CD4-positive, alpha-beta T cell treated with Interleukin-15 for 4 hours (primary cell): ENCODE data around the gene HDHD5.
A peak's percentile ranks its signal among the peaks of the same experiment; 100 is the strongest.

Source experiments
- DNase-seq: peaks from one replicate; pipeline ENCODE4 v3.0.0-alpha.2; 2020; ENCODE audit warnings: low spot score

Gene HDHD5

DNA sequence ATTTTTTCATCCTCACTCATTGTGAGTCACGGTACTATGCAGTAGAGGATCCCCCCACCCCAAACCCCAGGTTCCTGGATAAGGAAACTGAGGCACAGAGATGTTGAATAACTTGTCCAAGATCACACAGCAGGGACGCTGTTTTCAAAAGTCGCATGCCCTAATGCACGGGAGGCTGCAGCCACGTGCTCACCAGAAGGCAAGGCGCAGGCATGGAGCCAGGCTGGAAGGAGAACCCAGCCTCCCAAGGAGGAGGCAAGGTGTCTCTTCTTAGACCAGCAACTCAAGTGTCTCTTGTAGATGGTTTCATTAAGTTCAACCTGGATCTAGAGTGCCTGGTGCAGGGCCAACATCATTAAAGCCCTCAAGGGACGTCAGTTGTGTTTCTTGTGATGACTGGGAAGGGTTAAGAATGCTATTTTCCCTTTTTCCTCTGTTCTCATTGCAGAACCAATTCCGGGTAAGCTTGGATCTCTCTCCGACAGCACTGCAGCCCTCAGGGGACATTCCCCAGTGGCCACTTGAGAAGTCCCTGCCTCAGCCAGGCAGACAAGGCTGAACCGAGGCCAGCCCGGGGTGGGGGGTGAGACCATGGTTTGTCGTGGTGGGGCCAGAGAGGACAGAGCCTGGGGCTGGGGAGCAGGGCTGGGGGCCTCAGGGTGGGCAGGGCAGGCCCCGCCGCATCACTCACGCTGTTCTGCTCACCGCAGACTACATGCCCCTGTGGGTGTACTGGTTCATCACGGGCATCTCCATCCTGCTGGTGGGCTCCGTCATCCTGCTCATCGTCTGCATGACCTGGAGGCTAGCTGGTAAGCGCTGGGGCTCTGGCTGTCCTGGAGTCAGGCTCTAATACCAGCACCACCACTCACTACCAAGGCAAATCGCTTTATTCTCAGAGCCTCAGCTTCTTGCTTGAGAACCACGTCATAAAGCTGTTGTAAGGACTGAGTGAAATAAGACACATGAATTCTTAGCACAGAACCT, 53.6 kb downstream of the HDHD5 start:
- no peak for DNase-seq

- DNase-seq = no peak
These were observed 54.6 kb downstream of the HDHD5 start for GRCh38 chr22:17104336-17104935.

- DNase-seq = no peak
These were observed 55.7 kb downstream of the HDHD5 start for GRCh38 chr22:17103351-17103750.

DNA sequence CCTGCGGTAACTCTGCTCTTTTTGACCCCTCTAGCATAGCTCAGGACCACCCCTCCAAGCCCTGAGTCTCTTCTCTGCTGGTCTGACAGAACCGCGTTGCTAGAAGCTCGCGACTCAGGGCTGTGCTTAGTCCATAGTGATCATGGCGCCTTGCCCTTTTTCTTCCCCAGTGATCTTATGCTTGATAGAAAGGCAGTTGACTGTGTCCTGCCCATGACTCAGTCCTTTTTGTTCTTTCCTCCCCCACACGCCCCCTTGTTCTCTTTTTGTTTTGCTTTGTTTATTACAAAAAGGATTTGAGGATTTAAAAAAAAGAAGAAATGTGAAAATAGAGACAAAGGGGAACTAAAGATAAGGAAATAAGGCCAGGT, 56.8 kb downstream of the HDHD5 start:
- DNase-seq = no peak

- no peak for DNase-seq
These were observed 57.4 kb downstream of the HDHD5 start for GRCh38 chr22:17101475-17102296.

DNA sequence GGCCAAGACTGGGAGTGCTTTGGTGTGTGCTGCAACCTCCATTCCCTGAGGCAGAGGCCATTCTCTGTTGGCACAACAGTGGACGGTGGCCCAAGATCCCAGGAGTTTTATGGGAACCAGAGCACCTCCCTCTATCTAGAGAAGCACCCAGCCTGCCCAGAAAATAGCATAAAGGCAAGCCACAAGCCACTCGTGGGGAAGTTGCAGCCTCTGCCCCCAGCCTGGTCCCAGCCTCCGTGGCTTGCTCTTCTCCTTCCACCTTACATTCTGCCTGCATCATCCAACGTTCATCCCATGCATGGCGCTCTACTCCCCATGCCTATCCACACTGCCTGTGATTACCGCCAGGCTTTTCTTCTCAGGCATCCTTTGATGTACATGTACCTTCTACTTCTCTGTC, 58.5 kb downstream of the HDHD5 start:
- DNase-seq = no peak

DNA sequence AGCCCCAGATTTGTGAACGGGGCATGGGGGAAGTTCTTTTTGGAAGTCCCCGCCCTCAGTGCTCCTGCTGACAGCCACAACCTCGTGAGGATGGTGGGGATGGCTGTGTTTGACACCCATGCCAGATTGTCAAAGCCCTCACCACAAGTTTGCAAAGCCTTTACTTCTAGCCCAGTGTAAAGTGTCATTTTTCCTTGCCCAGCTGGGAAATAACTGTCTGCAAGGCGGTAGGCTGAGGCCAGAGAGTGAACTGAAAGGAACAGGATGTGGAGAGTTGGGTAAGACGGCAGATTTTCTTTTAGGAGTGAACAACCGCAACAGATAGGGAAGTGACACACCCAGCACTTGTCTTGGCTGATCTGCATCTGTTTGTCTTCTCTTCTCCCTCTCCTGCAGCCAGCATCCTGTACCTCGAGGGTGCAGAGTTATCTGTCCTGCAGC, 60.7 kb downstream of the HDHD5 start:
- DNase-seq = peak; percentile 32

GRCh38 chr22:17097701-17098100, 61.4 kb downstream of the HDHD5 start:
- no peak for DNase-seq

DNA sequence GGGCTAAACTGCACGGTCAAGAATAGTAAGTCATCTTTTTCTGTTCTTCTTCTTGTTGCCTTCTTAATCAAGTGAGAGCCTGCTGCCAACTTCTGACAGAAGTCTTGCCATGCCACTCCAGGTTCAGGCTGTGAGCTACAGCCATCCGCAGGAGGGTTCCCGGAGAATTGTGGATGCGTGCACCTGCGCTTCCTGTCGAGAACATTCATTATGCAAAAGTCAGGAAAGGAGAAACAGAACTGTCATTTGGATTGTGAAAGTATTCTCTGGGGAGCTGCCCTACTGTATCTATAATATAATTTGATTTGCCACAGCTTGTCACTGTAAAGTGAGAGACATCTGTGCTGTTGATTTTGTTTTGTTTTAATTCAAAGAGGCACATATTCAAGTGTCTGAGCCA, 62.0 kb downstream of the HDHD5 start:
- DNase-seq = no peak

DNA sequence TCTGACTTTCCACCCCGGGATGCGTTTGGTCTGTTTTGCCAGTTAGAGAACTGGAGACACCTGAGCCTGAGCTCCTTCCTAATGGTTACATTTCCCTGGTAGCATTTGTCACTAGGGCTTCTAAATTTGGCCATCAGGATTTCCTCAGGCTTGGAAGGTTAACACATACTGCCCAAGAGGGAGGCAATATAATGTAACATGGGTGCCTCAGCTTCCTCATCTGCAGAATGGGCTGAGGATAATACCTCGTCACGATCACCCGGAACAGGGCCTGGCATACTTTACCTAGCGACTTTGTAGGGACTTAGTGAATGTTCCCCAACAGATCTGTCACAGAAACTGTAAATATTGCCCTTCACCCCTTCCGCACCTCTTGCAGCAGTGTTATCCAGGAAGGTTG, 63.0 kb downstream of the HDHD5 start:
- DNase-seq = no peak

GRCh38 chr22:17095538-17095937, 63.5 kb downstream of the HDHD5 start:
- no peak for DNase-seq

DNA sequence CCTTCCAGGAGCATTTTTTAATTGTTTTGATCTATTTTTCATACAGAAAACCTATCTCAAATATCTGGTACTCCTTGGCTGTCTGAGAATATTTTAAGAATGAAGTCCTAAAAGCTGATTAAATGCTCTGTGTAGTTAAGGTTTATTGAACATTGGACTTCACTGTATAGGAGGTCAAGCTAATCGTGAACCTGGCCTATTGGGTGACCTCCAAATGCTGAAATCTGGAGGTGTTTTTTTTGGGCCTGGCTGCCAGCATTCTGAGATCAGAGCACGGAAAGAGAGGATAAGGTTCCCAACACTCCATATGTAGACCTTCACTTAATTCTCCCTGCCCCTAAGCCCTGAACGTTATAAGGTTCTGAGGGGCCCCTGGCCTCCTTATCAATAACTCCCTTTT, 66.0 kb downstream of the HDHD5 start:
- DNase-seq = no peak

GRCh38 chr22:17091851-17092250, 67.2 kb downstream of the HDHD5 start:
- DNase-seq = no peak

- DNase-seq = no peak
These were observed 68.5 kb downstream of the HDHD5 start for GRCh38 chr22:17090550-17090949.
